SKM-1 (cell line): ENCODE results near the gene THAP4.
A peak's percentile ranks its signal among the peaks of the same experiment; 100 is the strongest.
"Not testable (repeated sequence)": the region's sequence is repeated elsewhere in the genome, so short reads cannot be mapped to it uniquely, and the experiment has no call there.

Experiments used
- DNase-seq: peaks from one replicate; lab custom pipeline; 2025; ENCODE audit not compliant: unreplicated experiment; lab: John Stamatoyannopoulos, UW

THAP4 gene

GRCh38 chr2:241666627-241667400 is 29.9 kb upstream of the THAP4 start:
- DNase-seq = no peak

DNA sequence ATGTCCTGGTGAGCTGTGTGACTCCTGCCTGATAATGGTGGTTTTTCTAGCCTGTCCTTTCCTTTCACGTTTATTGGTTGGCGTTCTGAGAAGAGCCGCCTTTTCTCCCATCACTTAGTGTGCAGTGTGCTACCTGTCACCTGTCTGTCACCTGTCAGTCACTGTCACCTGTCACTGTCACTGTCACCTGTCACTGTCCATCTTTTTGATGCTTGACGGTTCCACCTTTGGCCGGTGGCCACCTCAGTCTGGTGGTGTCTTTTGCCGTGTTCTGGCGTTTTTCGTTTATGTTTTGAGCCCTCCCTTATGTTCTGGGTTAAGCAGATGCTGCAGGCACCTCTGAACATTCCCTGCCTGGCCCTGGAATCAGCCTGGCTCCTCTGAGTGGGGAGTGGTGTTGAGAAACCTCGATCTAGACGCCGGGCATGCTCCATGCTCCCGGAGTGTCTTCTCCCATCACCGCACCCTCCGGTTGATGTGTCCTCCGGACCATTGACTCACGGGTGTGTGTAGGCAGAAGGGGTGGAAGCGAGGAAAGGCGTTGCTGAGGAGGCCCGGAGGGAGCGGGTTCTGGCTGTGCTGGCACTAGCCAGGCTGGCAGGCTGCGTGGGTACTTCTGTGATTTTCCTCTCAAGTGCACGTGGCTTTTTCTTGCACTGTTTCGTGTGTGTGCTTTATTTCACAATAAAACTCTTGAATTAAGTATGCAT is 28.9 kb upstream of the THAP4 start:
- no peak for DNase-seq

DNA sequence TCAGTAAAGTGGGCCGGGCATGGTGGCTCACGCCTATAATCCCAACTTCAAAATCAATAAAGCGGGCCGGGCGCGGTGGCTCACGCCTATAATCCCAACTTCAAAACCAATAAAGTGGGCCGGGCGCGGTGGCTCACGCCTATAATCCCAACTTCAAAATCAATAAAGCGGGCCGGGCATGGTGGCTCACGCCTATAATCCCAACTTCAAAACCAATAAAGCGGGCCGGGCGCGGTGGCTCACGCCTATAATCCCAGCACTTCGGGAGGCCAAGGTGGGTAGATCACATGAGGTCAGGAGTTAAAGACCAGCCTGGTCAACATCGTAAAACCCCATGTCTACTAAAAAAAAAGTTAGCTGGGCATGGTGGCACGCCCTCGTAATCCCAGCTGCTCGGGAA is 25.8 kb upstream of the THAP4 start:
- not testable (repeated sequence) for DNase-seq

GRCh38 chr2:241660593-241661213 is 23.7 kb upstream of the THAP4 start:
- DNase-seq = no peak

GRCh38 chr2:241659150-241659739 is 22.3 kb upstream of the THAP4 start:
- DNase-seq = peak; percentile 25

DNA sequence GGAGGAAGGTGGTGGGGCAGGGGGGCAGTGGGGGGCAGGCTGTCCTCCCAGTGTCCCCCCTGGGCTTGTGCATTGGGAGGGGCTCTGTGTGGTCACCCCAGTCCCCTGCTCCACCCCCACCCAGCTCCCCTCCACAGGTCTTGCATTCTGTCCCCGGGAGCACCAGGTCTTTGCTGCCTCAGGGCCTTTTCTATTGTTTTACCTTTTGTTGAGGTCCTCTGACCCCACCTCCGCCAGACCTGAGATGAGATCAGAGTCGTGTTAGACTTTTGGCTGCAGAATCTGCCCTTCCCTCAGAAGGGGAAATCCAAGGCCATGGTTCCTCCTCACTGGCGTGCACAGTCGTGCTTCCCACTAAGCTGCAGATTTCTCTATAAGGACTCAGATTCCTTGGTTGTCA is 21.3 kb upstream of the THAP4 start:
- no peak for DNase-seq

- no peak for DNase-seq
These were observed 20.9 kb upstream of the THAP4 start for GRCh38 chr2:241657786-241658254.

- no peak for DNase-seq
These were observed 19.3 kb upstream of the THAP4 start for GRCh38 chr2:241656190-241656741.

- DNase-seq = no peak
These were observed 18.7 kb upstream of the THAP4 start for GRCh38 chr2:241655516-241656189.

DNA sequence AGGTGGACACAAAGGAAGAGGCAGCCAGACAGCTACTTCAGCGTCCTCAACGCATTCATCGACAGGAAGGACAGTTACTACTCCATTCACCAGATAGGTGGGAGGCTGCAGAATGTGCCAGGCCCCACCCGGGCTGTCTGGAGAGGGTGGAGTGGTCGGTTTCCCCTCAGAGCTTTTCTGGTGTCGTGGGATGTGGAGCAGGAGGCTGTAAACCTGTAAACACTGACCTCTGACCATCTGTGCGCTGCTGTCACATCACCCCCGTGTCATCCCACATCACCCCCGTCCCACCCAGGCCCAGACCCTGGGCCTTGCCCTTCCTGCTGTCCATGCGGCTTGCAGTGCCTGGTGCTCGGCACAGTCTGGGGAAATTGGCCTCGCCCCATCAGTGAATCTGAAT is 17.6 kb upstream of the THAP4 start:
- DNase-seq = no peak

- no peak for DNase-seq
These were observed 16.3 kb upstream of the THAP4 start for GRCh38 chr2:241653210-241653750.

GRCh38 chr2:241652722-241653121 is 15.8 kb upstream of the THAP4 start:
- no peak for DNase-seq

GRCh38 chr2:241652142-241652541 is 15.2 kb upstream of the THAP4 start:
- DNase-seq = no peak

DNA sequence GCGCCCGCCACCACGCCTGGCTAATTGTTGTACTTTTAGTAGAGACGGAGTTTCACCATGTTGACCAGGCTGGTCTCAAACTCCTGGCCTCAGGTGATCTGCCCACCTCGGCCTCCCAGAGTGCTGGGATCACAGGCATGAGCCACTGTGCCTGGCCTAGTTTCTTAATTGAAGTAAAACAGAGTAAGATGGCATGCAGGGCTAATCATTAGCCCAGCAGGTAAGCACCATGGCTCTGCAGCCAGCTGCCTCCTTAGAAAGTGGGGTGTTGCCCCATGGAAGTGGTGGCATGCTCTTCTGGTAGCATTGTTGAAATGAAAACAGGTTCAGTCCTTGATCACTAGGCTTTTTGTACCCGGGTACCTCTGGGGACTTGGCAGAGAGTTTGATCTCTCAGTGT is 13.0 kb upstream of the THAP4 start:
- no peak for DNase-seq

- no peak for DNase-seq
These were observed 12.4 kb upstream of the THAP4 start for GRCh38 chr2:241649404-241649803.

DNA sequence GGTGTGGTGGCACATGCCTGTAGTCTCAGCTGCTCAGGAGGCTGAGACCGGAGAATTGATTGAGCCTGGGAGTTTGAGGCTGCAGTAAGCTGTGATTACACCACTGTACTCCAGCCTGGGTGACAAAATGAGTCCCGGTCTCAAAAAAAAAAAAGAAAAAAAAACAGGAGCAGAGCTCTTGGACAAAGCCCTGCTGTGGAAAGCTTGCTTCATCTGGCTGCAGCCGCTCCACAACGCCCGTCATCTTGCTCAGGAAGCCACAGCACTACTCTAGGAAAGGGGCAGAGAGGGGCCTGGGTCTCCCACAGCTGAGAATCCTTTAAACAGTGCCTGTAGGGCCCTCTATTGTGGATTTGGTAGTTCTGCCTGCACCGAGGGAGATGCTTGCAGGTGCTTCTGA is 11.5 kb upstream of the THAP4 start:
- DNase-seq = no peak

DNA sequence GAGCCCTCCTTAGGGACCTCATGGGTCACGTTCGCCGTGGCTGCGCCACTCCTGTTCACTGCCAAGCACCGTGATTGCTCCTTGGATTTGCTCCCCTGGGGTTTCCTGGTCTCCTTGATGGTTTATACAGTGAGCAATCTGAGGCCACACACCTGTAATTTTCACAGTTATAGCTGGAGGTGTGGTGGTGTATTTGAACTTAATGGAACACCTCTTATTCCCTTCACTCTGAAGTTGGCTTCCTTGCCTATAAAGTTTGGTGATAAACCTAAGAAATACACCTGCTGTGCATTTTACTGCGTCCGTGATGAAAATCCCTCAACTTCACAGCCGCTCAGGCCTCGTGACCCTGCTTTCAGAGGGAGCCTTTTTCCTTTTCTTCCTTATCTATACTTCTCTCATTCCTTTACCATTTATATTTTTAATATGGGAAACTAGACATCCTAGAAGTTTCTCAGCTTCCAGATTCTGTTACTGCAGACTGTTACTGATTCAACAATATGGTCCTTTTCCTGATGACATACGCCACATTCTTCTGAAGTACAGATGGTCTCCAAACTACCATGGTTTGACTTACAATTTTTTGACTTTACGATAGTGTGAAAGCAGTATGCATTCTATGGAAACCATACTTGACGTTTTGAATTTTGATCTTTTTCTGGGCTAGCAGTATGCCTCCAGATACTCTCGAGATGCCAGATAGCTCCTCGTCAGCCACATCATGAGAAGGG is 9.1 kb upstream of the THAP4 start:
- DNase-seq = no peak

- no peak for DNase-seq
These were observed 8.3 kb upstream of the THAP4 start for GRCh38 chr2:241645056-241645914.

- no peak for DNase-seq
These were observed 4.7 kb upstream of the THAP4 start for GRCh38 chr2:241641631-241642030.
